GM19193 (cell line): ENCODE results near the gene C1orf53.

ENCODE experiments used
- POLR2A ChIP-seq: IDR thresholded peaks from 4 replicates; pipeline ENCODE4 v1.6.1; 2011; ENCODE audit not compliant: insufficient read depth, insufficient read length; ENCODE audit errors: extremely low read depth

C1orf53 gene

DNA sequence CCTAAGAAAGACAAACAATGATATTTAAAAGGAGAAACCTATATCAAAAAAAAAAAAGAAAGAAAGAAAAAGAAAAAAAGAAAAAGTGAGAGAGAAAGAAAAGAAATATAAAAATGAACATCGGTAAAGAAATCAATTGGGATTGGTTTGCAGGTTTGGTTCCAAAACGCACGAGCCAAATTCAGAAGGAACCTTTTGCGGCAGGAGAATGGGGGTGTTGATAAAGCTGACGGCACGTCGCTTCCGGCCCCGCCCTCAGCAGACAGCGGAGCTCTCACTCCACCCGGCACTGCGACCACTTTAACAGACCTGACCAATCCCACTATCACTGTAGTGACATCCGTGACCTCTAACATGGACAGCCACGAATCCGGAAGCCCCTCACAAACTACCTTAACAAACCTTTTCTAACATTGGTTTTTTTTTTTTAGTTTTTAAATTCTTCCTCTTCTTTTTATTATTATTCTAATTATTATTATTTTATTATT, 26.5 kb downstream of the C1orf53 start:
- no peak for TF ChIP-seq POLR2A

DNA sequence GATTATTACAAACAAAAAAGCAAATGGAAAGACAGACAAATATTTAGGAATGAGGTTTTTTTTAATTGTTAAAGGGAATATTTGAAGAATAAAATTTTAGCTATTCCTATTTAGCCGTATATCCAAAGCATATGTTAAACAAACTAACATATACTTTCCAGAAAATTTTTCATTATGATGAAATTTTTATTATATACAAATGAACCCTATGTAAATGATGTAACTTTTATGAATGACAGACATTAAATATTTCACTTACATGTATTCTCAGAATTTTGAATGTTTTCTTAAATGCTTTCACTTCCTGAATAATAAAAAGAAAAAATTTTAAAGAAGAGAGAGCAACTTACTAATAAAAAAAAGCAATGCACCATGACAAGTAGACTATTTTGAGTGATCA, 30.6 kb downstream of the C1orf53 start:
- no peak for TF ChIP-seq POLR2A

DNA sequence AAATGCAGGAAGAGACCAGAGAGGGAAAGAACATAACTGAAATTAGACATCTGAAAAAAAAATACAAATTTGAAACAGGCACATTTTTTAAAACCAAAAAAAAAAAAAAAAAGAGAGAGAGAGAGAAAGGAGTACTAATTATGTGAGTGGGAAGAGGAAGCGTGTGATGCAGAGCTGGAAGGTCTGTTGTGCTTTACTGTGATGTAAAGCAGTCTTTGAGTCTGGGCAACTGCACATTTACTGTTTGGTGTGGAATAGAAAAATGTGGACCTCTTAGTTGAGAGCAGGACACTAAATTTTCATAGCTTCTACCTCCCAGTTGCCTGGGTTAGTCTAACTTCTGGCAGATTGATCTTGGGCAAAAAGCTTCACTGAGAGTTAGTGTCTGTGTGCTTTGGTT, 31.2 kb downstream of the C1orf53 start:
- no peak for TF ChIP-seq POLR2A

DNA sequence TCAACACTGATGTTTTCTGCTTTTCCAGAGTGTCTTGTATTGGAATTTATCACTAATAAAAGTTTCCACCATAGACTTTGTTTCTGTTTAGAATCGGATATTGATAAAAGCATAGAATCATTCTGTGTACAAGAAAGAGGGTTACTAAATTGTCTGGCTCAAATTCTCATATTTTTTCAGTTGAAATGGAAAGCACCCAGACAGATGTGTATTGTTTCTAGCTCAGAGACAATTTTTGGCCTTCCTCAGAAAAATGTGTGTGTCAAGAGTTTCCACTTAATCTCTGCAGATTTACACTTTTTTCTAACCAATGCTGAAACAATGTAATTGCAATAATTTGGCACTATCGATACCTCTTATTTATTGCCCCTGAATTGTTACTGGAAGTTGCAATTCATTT, 35.0 kb downstream of the C1orf53 start:
- TF ChIP-seq POLR2A, result no peak

GRCh38 chr1:197937892-197938291, 35.5 kb downstream of the C1orf53 start:
- no peak for TF ChIP-seq POLR2A

DNA sequence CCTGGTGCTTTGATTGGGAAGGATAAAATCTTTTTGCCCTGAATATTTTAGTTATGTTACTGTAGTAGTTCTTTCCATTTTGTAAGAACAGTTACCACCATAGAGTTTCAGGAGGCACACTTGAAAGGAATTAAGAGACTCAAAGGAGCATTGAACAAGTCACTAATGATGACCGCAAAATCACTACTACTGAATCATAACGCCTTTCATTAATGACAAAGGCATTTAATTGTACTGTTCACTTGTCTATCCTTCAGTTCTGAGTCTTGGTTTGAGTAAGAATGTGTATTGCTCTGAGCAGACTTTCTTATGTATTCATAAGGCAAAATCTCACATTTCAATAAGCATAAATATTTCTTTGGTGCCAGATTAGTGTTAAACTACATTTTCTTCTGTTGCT, 39.6 kb downstream of the C1orf53 start:
- no peak for TF ChIP-seq POLR2A

- TF ChIP-seq POLR2A, result no peak
Observed at GRCh38 chr1:197944485-197944884, 42.1 kb downstream of the C1orf53 start.

GRCh38 chr1:197948926-197949899, 46.8 kb downstream of the C1orf53 start:
- TF ChIP-seq POLR2A, result no peak

DNA sequence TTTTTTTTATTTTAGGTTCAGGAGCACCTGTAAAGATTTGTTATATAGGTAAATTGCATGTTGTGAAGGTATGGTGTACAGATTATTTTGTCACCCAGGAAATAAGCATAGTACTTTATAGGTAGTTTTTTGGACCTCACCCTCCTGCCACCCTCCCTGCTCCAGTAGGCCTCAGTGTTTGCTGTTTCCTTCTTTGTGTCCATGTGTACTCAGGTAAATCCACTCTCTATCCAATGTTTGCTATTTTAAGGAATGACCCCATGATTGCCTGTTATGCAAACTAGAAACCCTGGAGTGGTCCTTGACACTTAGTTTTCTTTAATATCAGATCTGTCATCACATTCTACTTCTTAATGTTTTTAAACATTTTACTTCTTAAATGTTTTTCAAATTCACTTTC, 48.7 kb downstream of the C1orf53 start:
- TF ChIP-seq POLR2A, result no peak

DNA sequence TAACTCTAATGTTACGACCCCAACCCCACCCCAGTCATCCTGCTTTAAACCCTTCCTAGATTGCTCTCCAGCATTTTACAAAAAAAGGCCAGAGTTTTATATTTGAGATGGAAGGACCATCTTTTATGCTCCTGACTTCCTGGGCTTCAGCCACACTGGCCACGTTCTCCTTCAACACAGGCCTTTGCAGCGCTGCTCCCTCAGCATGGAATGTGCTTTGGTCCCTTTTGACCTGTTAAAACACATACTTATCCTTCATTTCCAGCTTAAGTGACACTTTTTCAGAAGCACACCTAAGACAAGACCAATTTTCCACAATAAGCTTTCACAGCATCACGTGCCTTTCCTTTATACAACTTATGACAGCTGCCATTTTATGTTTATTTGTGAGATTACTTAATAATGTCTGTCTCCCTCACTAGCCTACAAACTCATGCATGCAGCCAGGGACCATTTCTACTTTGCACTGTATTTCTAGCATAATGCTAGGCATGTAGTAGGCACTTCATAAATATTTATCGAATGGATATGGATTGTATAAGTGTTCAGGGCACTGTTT, 49.3 kb downstream of the C1orf53 start:
- no peak for TF ChIP-seq POLR2A

DNA sequence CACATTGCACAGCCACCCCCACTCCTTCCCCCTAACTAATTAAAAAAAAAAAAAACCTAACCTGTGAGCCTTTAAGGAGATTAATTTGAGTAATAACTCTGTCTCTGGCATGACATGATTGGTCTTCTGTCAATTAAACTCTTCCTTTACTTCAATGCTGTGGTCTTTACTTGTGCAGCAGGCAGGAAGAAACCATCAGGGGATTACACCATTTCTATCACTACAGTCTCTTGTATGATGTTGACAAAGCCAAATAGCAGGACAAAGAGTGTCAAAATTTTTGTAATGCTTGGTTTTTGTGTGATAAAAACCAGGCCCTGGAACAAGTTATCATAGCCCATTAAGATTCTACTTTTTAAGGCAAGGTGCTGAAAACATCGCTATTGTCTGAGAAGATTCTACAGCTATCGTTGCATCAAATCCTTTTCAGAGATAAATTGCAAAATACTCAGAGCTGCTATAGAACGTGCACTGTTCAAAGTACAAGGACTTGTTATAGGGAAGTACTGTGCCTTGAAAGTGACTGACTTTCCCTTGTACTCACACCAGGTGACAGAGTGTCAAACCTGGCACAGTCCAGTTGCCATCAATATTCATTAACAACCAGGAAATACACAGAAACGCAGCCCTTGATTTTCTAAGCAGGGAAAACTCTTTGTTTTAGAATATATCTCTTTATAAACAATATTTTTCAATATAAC, 52.4 kb downstream of the C1orf53 start:
- no peak for TF ChIP-seq POLR2A

GRCh38 chr1:197955486-197956394, 53.3 kb downstream of the C1orf53 start:
- no peak for TF ChIP-seq POLR2A
